C4-2B (cell line): Measurements from ENCODE around the gene DENND1A.

Source experiments
- CTCF ChIP-seq: fragments of 450-650 bp; conservative IDR thresholded peaks from 2 replicates; pipeline ENCODE4 v1.5.1; 2017; ENCODE audit warnings: mild to moderate bottlenecking
- ZFX ChIP-seq: fragments of 450-650 bp; IDR thresholded peaks from 2 replicates; pipeline ENCODE4 v1.6.1; 2017

GRCh38 chr9:123347289-123348060, 582.5 kb downstream of the DENND1A start:
- no peak for TF ChIP-seq CTCF
- TF ChIP-seq ZFX, result no peak
